H9 (cell line): ENCODE data around the gene CDK6. TPM values are rescaled to one million over a fixed set of nuclear protein-coding genes. Genes with fewer than 3 reads are reported as not detected.

ENCODE experiments used
- DNase-seq: peaks from one replicate; pipeline ENCODE4 v3.0.0-alpha.2; 2017
- H2AFZ ChIP-seq: one replicate; pipeline ENCODE4 v1.6.1; 2013; ENCODE audit warnings: mild to moderate bottlenecking, low read length, control low read depth, moderate library complexity
- H2AK5ac ChIP-seq: 2 replicates; pipeline ENCODE4 v1.6.1; 2013; ENCODE audit warnings: low read length, control low read depth, mixed read lengths; ENCODE audit not compliant: insufficient read length
- H2BK120ac ChIP-seq: one replicate; pipeline ENCODE4 v1.6.1; 2013; ENCODE audit warnings: low read depth, mild to moderate bottlenecking, low read length, control low read depth, inconsistent platforms; ENCODE audit not compliant: poor library complexity, severe bottlenecking
- H2BK12ac ChIP-seq: 2 replicates; pipeline ENCODE4 v1.6.1; 2013; ENCODE audit warnings: low read length, control low read depth, mixed read lengths, low read depth; ENCODE audit not compliant: insufficient read length
- H2BK15ac ChIP-seq: 2 replicates; pipeline ENCODE4 v1.6.1; 2013; ENCODE audit warnings: low read depth, low read length, control low read depth
- H2BK20ac ChIP-seq: one replicate; pipeline ENCODE4 v1.6.1; 2013; ENCODE audit warnings: low read depth, mild to moderate bottlenecking, low read length, control low read depth, inconsistent platforms; ENCODE audit not compliant: poor library complexity, severe bottlenecking
- H2BK5ac ChIP-seq: 2 replicates; pipeline ENCODE4 v1.6.1; 2013; ENCODE audit warnings: low read length, control low read depth, mixed read lengths; ENCODE audit not compliant: insufficient read length
- H3K14ac ChIP-seq: 2 replicates; pipeline ENCODE4 v1.6.1; 2013; ENCODE audit warnings: low read length, control low read depth; ENCODE audit not compliant: insufficient read depth
- H3K18ac ChIP-seq: 2 replicates; pipeline ENCODE4 v1.6.1; 2013; ENCODE audit warnings: low read depth, mild to moderate bottlenecking, mixed read lengths, low read length, control low read depth; ENCODE audit not compliant: insufficient read length
- H3K23ac ChIP-seq: 2 replicates; pipeline ENCODE4 v1.6.1; 2013; ENCODE audit warnings: low read length, control low read depth, mixed read lengths, low read depth; ENCODE audit not compliant: insufficient read length
- H3K23me2 ChIP-seq: 2 replicates; pipeline ENCODE4 v1.6.1; 2013; ENCODE audit warnings: low read depth, mild to moderate bottlenecking, mixed read lengths, low read length, control low read depth; ENCODE audit not compliant: insufficient read length, poor library complexity, severe bottlenecking
- H3K27ac ChIP-seq: 2 replicates; pipeline ENCODE4 v1.5.1; 2013; ENCODE audit warnings: low read length, control low read depth, mixed read lengths, low read depth; ENCODE audit not compliant: insufficient read length
- H3K27me3 ChIP-seq: 2 replicates; pipeline ENCODE4 v1.6.1; 2013; ENCODE audit warnings: low read length, control low read depth, inconsistent platforms; ENCODE audit not compliant: insufficient read depth
- H3K4ac ChIP-seq: 2 replicates; pipeline ENCODE4 v1.6.1; 2013; ENCODE audit warnings: low read depth, mild to moderate bottlenecking, control low read depth, inconsistent platforms, low read length, moderate library complexity
- H3K4me1 ChIP-seq: 2 replicates; pipeline ENCODE4 v1.6.1; 2013; ENCODE audit warnings: low read length, control low read depth, inconsistent platforms; ENCODE audit not compliant: insufficient read depth
- H3K4me2 ChIP-seq: 2 replicates; pipeline ENCODE4 v1.6.1; 2013; ENCODE audit warnings: low read length, control low read depth, mixed read lengths; ENCODE audit not compliant: insufficient read length, insufficient read depth
- H3K56ac ChIP-seq: 2 replicates; pipeline ENCODE4 v1.6.1; 2013; ENCODE audit warnings: low read depth, mild to moderate bottlenecking, mixed read lengths, low read length, control low read depth; ENCODE audit not compliant: insufficient read length
- H3K79me1 ChIP-seq: 2 replicates; pipeline ENCODE4 v1.6.1; 2013; ENCODE audit warnings: low read depth, mild to moderate bottlenecking, moderate library complexity, low read length, control low read depth, inconsistent platforms; ENCODE audit not compliant: insufficient read depth, poor library complexity, severe bottlenecking
- H3K79me2 ChIP-seq: 2 replicates; pipeline ENCODE4 v1.6.1; 2013; ENCODE audit warnings: low read length, control low read depth, inconsistent platforms; ENCODE audit not compliant: insufficient read depth
- H3K9ac ChIP-seq: 2 replicates; pipeline ENCODE4 v1.6.1; 2013; ENCODE audit warnings: low read length, control low read depth, mixed read lengths; ENCODE audit not compliant: insufficient read length; ENCODE audit errors: extremely low read depth
- H3K9me3 ChIP-seq: one replicate; pipeline ENCODE4 v1.6.1; 2013; ENCODE audit warnings: low read depth, low read length, inconsistent platforms; ENCODE audit not compliant: control insufficient read depth
- H3T11ph ChIP-seq: one replicate; pipeline ENCODE4 v1.6.1; 2013; ENCODE audit warnings: mild to moderate bottlenecking, low read length, control low read depth, inconsistent platforms
- H4K20me1 ChIP-seq: one replicate; pipeline ENCODE4 v1.6.1; 2013; ENCODE audit not compliant: control insufficient read depth, insufficient read length, insufficient read depth
- H4K5ac ChIP-seq: 2 replicates; pipeline ENCODE4 v1.6.1; 2013; ENCODE audit warnings: low read depth, mild to moderate bottlenecking, mixed read lengths, low read length, control low read depth; ENCODE audit not compliant: insufficient read length
- H4K8ac ChIP-seq: replicated peaks from 2 replicates; pipeline ENCODE4 v1.6.1; 2013; ENCODE audit warnings: low read length, control low read depth, mixed read lengths, low read depth; ENCODE audit not compliant: insufficient read length
- H4K91ac ChIP-seq: 2 replicates; pipeline ENCODE4 v1.6.1; 2013; ENCODE audit warnings: low read depth, mild to moderate bottlenecking, moderate library complexity, mixed read lengths, low read length, control low read depth; ENCODE audit not compliant: insufficient read length
- H3K27ac Mint-ChIP-seq, 3 experiments: 2 replicates in 2 of 3; 3 replicates in 1 of 3; pipeline ENCODE4 v1.8.0; 2020 to 2021; ENCODE audit warnings: mixed read lengths in 3 of 3, mild to moderate bottlenecking in 1 of 3, moderate library complexity in 1 of 3
- H3K27me3 Mint-ChIP-seq: 2 replicates; pipeline ENCODE4 v1.8.0; 2021; ENCODE audit warnings: low read depth, mild to moderate bottlenecking, moderate library complexity, mixed read lengths
- H3K36me3 Mint-ChIP-seq, 3 experiments: 2 replicates in 2 of 3; 3 replicates in 1 of 3; pipeline ENCODE4 v1.8.0; 2020 to 2021; ENCODE audit warnings: low read depth in 3 of 3, mixed read lengths in 3 of 3; ENCODE audit not compliant: insufficient read depth in 1 of 3
- H3K4me1 Mint-ChIP-seq, 2 experiments: 2 replicates each; pipeline ENCODE4 v1.8.0; 2020; ENCODE audit warnings: mixed read lengths in 2 of 2
- H3K4me3 Mint-ChIP-seq, 2 experiments: 2 replicates in 1 of 2; 3 replicates in 1 of 2; pipeline ENCODE4 v1.8.0; 2020 to 2021; ENCODE audit warnings: mild to moderate bottlenecking in 2 of 2, mixed read lengths in 2 of 2, moderate library complexity in 1 of 2
- H3K9me3 Mint-ChIP-seq, 2 experiments: 2 replicates in 1 of 2; 3 replicates in 1 of 2; pipeline ENCODE4 v1.8.0; 2020; ENCODE audit warnings: mild to moderate bottlenecking in 2 of 2, mixed read lengths in 2 of 2, moderate library complexity in 1 of 2
- CTCF ChIP-seq: fragments of 200-600 bp; sonication (generic); conservative IDR thresholded peaks from 3 replicates; pipeline ENCODE4 v1.8.0; 2021; ENCODE audit warnings: antibody characterized with exemption, mild to moderate bottlenecking
- WGBS: extraction: QIAGEN DNeasy Blood & Tissue Kit; methylation state at CpG from one replicate; pipeline ENCODE4 v1.1.7; 2013; ENCODE audit warnings: missing lambda C conversion rate, low lambda C conversion rate, mixed read lengths; ENCODE audit not compliant: insufficient read length; ENCODE audit errors: extremely low coverage; 5-methylcytosine and 5-hydroxymethylcytosine counted together
- total RNA-seq: library from RNA; stranded (reverse); gene quantifications from 2 replicates; pipeline ENCODE4 v1.2.1, GENCODE V29; 2021

Gene CDK6
- total RNA-seq, 1 experiment from 2014 or later = 30.0 TPM

GRCh38 chr7:92615861-92616260, 220.5 kb downstream of the CDK6 start:
- no peak overlapping the region for H4K5ac ChIP-seq
- H3K4ac ChIP-seq = no peak overlapping the region
- no peak for DNase-seq
- H3K79me2 ChIP-seq = no peaks in the 10 kb centered on the region
- H3T11ph ChIP-seq = no peak overlapping the region
- Mint-ChIP-seq H3K27ac (no peak overlapping the region), H3K9me3 (no peaks in the 10 kb centered on the region), H3K4me1 (peaks cover 6 to 10% of the 10 kb centered on the region in 2 experiments), H3K27me3 (no peaks in the 10 kb centered on the region; the same call in 1 of the 2 replicates), H3K4me3 (no peak overlapping the region), H3K36me3 (peaks cover 0 to 5% (median 5%) of the 10 kb centered on the region in 3 experiments; a peak in 4 of 7 replicates)
- H3K4me1 ChIP-seq = no peaks in the 10 kb centered on the region
- no peak overlapping the region for H2BK20ac ChIP-seq
- no peak overlapping the region for H2AK5ac ChIP-seq
- H3K9ac ChIP-seq = no peak overlapping the region
- H3K23ac ChIP-seq = no peak overlapping the region
- no peak overlapping the region for H3K27ac ChIP-seq
- no peak for TF ChIP-seq CTCF
- H4K8ac ChIP-seq = no peak overlapping the region
- WGBS = no CpG with 5 or more reads among the region's 1 CpG
- no peak overlapping the region for H3K56ac ChIP-seq
- no peaks in the 10 kb centered on the region for H4K20me1 ChIP-seq
- H2BK12ac ChIP-seq = no peak overlapping the region
- H3K4me2 ChIP-seq = no peak overlapping the region
- H3K18ac ChIP-seq = no peak overlapping the region
- H3K9me3 ChIP-seq = no peaks in the 10 kb centered on the region
- H2BK120ac ChIP-seq = no peak overlapping the region
- H3K23me2 ChIP-seq = no peaks in the 10 kb centered on the region
- no peak overlapping the region for H2AFZ ChIP-seq
- no peak overlapping the region for H2BK15ac ChIP-seq
- no peak overlapping the region for H2BK5ac ChIP-seq
- no peak overlapping the region for H4K91ac ChIP-seq
- H3K79me1 ChIP-seq = no peaks in the 10 kb centered on the region
- no peaks in the 10 kb centered on the region for H3K27me3 ChIP-seq
- no peak overlapping the region for H3K14ac ChIP-seq
